Nephron (organoid): ENCODE results near the gene TMEM141.

Experiments used
- H3K27ac Mint-ChIP-seq, 3 experiments: 2 replicates each; pipeline ENCODE4 v1.8.0; 2020; ENCODE audit warnings: mixed read lengths in 3 of 3, mild to moderate bottlenecking in 2 of 3, moderate library complexity in 1 of 3
- H3K27me3 Mint-ChIP-seq: 2 replicates; pipeline ENCODE4 v1.8.0; 2021; ENCODE audit warnings: low read depth, mild to moderate bottlenecking, moderate library complexity, mixed read lengths
- H3K36me3 Mint-ChIP-seq: 2 replicates; pipeline ENCODE4 v1.8.0; 2020; ENCODE audit warnings: low read depth, mixed read lengths
- H3K4me1 Mint-ChIP-seq: 2 replicates; pipeline ENCODE4 v1.8.0; 2020; ENCODE audit warnings: mixed read lengths
- H3K4me3 Mint-ChIP-seq, 3 experiments: 2 replicates each; pipeline ENCODE4 v1.8.0; 2020; ENCODE audit warnings: mild to moderate bottlenecking in 3 of 3, mixed read lengths in 3 of 3, moderate library complexity in 2 of 3
- H3K9me3 Mint-ChIP-seq: 2 replicates; pipeline ENCODE4 v1.8.0; 2020; ENCODE audit warnings: mixed read lengths
- TF ChIP-seq, protein P1 (sequence below), 3 experiments: fragments of 200-600 bp; sonication (generic); IDR thresholded peaks; one replicate each; pipeline ENCODE4 v1.5.0; 2021; ENCODE audit warnings: antibody characterized with exemption in 3 of 3; ENCODE audit not compliant: unreplicated experiment in 3 of 3

Gene TMEM141

DNA sequence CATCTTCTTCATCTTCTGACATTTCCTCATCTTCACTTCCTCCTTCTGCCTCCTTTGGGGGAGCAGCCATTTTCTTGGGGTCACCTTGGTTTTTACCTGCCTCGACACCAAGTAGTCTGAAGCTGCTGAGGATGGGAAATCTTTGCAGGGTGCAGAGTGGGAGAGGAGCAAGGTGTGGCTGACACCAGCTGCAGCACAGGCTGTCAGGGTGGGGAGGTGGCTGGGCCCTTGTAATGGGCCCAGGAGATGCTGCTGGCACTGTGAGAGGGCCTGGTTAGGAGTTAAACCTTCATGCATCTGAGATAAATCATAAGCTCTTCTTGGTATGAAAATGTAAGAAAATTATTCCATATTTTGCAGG is 24.3 kb downstream of the TMEM141 start:
- H3K9me3 Mint-ChIP-seq: no peaks in the 10 kb centered on the region
- no peak overlapping the region for H3K27ac Mint-ChIP-seq
- H3K27me3 Mint-ChIP-seq: no peaks in the 10 kb centered on the region
- H3K36me3 Mint-ChIP-seq: peaks cover 49% of the 10 kb centered on the region
- TF ChIP-seq, protein P1, sequence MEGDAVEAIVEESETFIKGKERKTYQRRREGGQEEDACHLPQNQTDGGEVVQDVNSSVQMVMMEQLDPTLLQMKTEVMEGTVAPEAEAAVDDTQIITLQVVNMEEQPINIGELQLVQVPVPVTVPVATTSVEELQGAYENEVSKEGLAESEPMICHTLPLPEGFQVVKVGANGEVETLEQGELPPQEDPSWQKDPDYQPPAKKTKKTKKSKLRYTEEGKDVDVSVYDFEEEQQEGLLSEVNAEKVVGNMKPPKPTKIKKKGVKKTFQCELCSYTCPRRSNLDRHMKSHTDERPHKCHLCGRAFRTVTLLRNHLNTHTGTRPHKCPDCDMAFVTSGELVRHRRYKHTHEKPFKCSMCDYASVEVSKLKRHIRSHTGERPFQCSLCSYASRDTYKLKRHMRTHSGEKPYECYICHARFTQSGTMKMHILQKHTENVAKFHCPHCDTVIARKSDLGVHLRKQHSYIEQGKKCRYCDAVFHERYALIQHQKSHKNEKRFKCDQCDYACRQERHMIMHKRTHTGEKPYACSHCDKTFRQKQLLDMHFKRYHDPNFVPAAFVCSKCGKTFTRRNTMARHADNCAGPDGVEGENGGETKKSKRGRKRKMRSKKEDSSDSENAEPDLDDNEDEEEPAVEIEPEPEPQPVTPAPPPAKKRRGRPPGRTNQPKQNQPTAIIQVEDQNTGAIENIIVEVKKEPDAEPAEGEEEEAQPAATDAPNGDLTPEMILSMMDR (IDR thresholded peaks at IDR 0.05; ENCODE audit: unreplicated experiment in 3 of 3): no peak
- H3K4me3 Mint-ChIP-seq: no peak overlapping the region
- H3K4me1 Mint-ChIP-seq: peaks cover 12% of the 10 kb centered on the region

DNA sequence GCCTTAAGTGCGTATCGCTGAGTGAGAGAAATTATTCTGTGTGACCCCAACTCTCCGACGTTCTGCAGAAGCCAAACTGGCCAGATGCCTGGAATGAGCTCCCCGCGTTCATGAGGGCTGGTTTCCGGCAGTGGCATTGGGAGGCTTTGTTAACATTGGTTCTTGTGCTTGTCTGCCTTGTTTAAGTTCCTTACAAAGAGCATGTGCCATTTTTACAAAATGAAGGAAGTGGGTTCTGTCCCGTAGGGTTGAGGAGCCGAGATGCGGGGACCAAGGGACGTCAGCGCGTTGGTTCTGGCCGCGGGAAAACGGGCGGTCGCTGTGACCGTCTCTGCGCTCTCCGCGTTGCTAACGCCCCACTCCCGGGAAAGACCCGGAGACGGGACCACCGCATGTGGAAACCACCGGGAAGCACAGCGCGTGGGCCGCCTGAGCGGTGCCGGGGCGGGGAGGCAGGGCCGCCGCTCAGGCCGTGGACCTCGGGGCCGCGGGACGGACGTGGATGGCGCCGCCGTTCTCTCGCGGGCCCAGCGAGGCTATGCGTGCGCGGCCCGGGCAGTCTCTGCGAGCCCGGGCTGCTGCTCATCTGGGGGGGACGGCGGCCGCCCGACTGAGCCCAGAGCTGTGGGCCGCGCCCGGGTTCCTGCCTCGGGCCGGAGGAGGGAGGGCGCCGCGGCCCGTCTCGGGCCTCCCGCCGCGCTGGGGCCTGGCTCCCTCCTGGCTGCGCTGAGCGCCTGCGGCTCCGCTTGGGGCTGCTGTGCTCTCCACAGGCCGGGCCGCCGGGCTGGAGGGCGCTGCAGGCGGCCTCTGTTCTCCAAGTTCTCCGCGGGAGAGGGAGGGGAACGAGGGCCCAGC is 30.1 kb downstream of the TMEM141 start:
- TF ChIP-seq, protein P1 (IDR thresholded peaks at IDR 0.05; ENCODE audit: unreplicated experiment in 3 of 3): no peak
- Mint-ChIP-seq H3K27ac (peak overlapping the region; percentile 75 to 92 (median 84)), H3K36me3 (peaks cover 29% of the 10 kb centered on the region), H3K9me3 (no peaks in the 10 kb centered on the region), H3K4me3 (peak overlapping the region; percentile 71 to 79 (median 74)), H3K4me1 (peaks cover 12% of the 10 kb centered on the region), H3K27me3 (no peaks in the 10 kb centered on the region)

DNA sequence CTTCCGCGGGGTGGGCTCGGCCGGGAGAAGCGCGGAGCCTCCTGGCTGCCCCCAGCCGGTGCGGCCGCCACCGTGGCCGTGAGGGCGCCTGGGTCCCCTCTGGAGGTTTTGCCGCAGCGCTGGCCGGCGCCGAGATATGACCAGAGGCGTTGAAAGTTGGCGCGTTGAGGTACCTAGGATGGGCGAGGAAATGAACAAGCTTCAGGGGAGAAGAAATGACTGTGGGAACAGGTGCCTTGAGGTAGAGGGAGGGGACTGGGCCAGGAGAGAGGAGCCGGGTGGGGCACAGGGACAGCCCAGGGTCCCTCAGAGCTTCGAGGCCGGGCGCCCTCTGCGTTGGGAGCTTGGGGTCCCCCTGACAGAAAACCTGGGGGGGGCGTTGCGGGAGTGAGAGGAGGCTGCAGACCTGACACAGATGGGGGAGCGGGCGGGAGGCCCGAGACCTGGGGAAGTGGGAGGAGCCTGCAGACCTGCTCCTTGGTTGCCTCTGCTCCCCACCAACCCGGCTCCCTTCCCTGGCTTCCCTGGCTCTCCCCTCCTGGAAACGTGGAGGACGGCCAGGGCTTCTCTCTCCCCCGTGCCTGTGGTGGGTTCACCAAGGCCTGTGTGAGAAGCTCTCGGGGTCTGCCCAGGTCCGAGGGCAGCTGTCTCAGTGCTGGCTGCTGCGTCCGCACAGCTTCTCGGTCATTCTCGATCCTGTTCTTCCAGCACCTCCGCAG is 30.8 kb downstream of the TMEM141 start:
- Mint-ChIP-seq H3K27ac (no peak overlapping the region), H3K4me3 (no peak overlapping the region), H3K36me3 (peaks cover 25% of the 10 kb centered on the region), H3K9me3 (no peaks in the 10 kb centered on the region), H3K4me1 (peaks cover 12% of the 10 kb centered on the region), H3K27me3 (no peaks in the 10 kb centered on the region)
- TF ChIP-seq, protein P1 (IDR thresholded peaks at IDR 0.05; ENCODE audit: unreplicated experiment in 3 of 3): no peak

DNA sequence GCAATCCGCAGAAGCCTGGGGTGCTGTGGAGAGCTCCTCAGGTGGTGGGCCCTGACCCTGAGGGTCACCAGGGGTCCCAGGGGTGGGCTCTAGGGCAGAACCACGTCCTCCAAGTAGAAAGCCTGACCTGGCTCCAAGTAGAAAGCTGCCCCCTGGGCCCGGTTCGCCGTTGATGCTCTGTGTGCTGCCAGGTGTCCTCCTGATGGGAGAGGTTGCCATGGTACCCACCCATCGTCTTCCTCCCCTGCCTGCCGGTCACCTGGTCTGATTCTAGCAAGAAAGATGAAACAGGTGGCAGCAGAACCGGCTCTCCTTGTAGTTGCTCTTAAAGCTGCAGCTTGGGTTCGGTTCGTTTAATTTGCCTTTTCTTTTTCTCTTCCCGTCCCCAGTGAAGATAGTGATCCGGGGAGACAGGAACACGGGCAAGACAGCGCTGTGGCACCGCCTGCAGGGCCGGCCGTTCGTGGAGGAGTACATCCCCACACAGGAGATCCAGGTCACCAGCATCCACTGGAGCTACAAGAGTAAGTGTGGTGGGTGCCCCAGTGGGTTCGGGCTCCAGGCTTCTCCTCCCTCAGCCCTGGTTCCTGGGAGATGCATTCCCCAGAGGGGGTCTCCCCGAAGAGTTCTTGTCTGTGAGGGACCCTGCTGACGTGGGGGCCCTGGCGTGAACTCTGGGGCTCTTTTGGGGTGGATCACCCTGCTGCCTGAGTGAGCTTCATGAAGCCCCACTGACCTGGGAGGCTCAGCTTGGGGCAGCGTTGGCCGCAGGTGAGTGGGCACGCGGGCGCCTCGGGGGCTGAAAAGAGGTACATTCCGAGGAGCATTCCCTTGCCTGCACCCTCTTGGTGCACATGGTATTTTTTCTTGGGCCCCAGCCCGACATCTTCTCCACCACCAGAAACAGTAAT is 32.2 kb downstream of the TMEM141 start:
- Mint-ChIP-seq H3K9me3 (no peaks in the 10 kb centered on the region), H3K27ac (peak overlapping the region in 2 of 3 experiments; percentile 46 to 50), H3K27me3 (no peaks in the 10 kb centered on the region), H3K4me3 (no peak overlapping the region), H3K4me1 (peaks cover 12% of the 10 kb centered on the region), H3K36me3 (peaks cover 18% of the 10 kb centered on the region)
- TF ChIP-seq, protein P1 (IDR thresholded peaks at IDR 0.05; ENCODE audit: unreplicated experiment in 3 of 3): no peak

DNA sequence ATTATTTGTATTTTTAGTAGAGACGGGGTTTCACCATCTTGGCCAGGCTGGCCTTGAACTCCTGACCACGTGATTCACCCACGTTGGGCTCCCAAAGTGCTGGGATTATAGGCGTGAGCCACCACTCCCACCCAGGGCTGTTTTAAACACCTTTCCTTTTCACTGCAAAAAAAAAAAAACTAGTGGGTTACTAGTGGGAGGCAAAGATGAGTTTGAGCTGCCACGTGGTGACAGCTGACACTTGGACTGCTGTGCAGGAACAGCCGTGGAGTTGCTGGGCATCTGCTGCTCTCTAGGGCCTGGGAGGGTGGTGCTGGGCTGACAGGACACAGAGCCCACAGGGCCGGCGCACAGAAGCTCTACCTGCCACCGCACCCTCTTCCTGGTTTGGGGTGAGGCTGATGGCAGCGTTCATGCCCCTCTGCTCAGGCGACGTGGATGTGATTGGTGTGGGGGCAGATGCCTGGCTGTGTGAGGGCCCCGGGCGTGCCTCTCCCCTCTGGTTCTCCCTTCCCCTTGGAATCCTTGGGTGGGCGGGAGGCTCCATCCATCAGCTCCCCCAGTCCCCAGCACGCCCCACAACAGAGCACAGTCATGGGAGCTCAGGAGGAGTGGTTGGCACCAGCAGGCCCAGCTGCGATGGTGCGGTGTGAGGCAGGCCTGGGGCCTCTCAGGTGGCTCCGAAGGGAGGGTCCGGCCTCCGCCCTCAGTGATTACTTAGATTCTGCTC is 33.5 kb downstream of the TMEM141 start:
- peaks cover 8% of the 10 kb centered on the region for H3K4me1 Mint-ChIP-seq
- H3K9me3 Mint-ChIP-seq: no peaks in the 10 kb centered on the region
- H3K27ac Mint-ChIP-seq: no peak overlapping the region
- no peak overlapping the region for H3K4me3 Mint-ChIP-seq
- TF ChIP-seq, protein P1 (IDR thresholded peaks at IDR 0.05; ENCODE audit: unreplicated experiment in 3 of 3): no peak
- H3K36me3 Mint-ChIP-seq: peaks cover 18% of the 10 kb centered on the region
- no peaks in the 10 kb centered on the region for H3K27me3 Mint-ChIP-seq
